Tibial nerve (tissue), 4 donors: ENCODE results near the gene RNF135. TPM values are rescaled to one million over a fixed set of nuclear protein-coding genes. Genes with fewer than 3 reads are reported as not detected.
A peak's percentile ranks its signal among the peaks of the same experiment; 100 is the strongest.
"Not testable (repeated sequence)": the region's sequence is repeated elsewhere in the genome, so short reads cannot be mapped to it uniquely, and the experiment has no call there.

Experiments
- DNase-seq, 2 donors: peaks; one replicate each; pipeline ENCODE4 v3.0.0-alpha.2; 2019; ENCODE audit warnings: low spot score in 2 of 2
- H3K27ac ChIP-seq, 4 donors: fragments of 200-600 bp; sonication (generic) in 3 of 4; one replicate each; pipeline ENCODE4 v1.5.1; 2017 to 2019; ENCODE audit warnings: mild to moderate bottlenecking in 1 of 4
- H3K27me3 ChIP-seq, 2 donors: fragments of 200-600 bp; sonication (generic) in 1 of 2; one replicate each; pipeline versions ENCODE4 v1.5.1 to v1.6.0; 2017 to 2019
- H3K36me3 ChIP-seq, 3 donors: fragments of 200-600 bp; sonication (generic); one replicate each; pipeline ENCODE4 v1.5.1; 2018 to 2019
- H3K4me1 ChIP-seq, 4 donors: fragments of 200-600 bp; sonication (generic) in 3 of 4; one replicate each; pipeline ENCODE4 v1.5.1; 2017 to 2019
- H3K4me3 ChIP-seq, 4 donors: fragments of 200-600 bp; sonication (generic) in 3 of 4; one replicate each; pipeline ENCODE4 v1.5.1; 2017 to 2019; ENCODE audit warnings: mild to moderate bottlenecking in 1 of 4, moderate library complexity in 1 of 4
- H3K9me3 ChIP-seq, 4 donors: fragments of 200-600 bp; sonication (generic) in 3 of 4; one replicate each; pipeline ENCODE4 v1.5.1; 2017 to 2019
- EP300 ChIP-seq, 2 donors: sonication (generic); formaldehyde crosslinking; IDR thresholded peaks; one replicate each; pipeline ENCODE4 v1.6.1; 2017; ENCODE audit warnings: antibody characterized with exemption in 2 of 2, mild to moderate bottlenecking in 1 of 2
- POLR2A ChIP-seq, 2 donors: fragments of 450-650 bp; IDR thresholded peaks; one replicate each; pipeline ENCODE4 v1.6.1; 2017; ENCODE audit warnings: antibody characterized with exemption in 2 of 2, mild to moderate bottlenecking in 2 of 2, moderate library complexity in 2 of 2
- WGBS, 2 donors: methylation state at CpG; one replicate each; pipeline ENCODE4 v1.1.5; 2018; 5-methylcytosine and 5-hydroxymethylcytosine counted together
- total RNA-seq, 4 donors: library from RNA; depleted of rRNA; stranded (reverse); fragments of >200 nt; gene quantifications; one replicate each; pipeline ENCODE4 v1.1.0, GENCODE V29; 2016
- TF ChIP-seq, protein P1 (sequence below), 5 experiments: fragments of 200-600 bp in 3 of 5; fragments of 450-650 bp in 2 of 5; sonication (generic) in 3 of 5; IDR thresholded peaks; one replicate each; pipeline ENCODE4 v1.5.1; 2016 to 2019; ENCODE audit warnings: antibody characterized with exemption in 5 of 5, mild to moderate bottlenecking in 3 of 5, moderate library complexity in 2 of 5

The RNF135 gene
- total RNA-seq, 4 donors from 2014 or later = 33.3 to 78.3 (median 45.3) TPM

DNA sequence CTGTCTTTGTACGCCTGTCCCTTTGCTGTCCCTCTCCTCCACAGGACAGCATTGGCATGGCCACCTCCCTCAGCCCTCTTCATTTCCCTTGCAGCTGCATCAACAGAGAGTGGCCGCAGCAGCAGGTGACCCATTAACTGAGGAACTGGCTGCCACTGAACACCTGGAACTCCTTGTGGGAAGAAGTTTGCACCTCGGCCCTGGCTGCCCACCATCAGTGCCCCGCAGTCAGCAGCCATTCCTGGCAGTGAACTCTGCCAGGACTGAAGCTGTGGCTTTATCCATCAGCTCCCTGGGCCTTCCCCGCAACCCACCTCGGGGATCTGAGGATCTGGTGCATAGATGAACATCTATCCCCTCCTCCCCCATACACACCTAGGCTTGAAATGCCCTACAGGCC is 13.1 kb upstream of the RNF135 start:
- H3K4me1 ChIP-seq = peaks cover 0 to 20% (median 6%) of the 10 kb centered on the region in 4 donors
- no peaks in the 10 kb centered on the region for H3K27me3 ChIP-seq
- no peaks in the 10 kb centered on the region for H3K9me3 ChIP-seq
- no peak for DNase-seq
- TF ChIP-seq, protein P1, sequence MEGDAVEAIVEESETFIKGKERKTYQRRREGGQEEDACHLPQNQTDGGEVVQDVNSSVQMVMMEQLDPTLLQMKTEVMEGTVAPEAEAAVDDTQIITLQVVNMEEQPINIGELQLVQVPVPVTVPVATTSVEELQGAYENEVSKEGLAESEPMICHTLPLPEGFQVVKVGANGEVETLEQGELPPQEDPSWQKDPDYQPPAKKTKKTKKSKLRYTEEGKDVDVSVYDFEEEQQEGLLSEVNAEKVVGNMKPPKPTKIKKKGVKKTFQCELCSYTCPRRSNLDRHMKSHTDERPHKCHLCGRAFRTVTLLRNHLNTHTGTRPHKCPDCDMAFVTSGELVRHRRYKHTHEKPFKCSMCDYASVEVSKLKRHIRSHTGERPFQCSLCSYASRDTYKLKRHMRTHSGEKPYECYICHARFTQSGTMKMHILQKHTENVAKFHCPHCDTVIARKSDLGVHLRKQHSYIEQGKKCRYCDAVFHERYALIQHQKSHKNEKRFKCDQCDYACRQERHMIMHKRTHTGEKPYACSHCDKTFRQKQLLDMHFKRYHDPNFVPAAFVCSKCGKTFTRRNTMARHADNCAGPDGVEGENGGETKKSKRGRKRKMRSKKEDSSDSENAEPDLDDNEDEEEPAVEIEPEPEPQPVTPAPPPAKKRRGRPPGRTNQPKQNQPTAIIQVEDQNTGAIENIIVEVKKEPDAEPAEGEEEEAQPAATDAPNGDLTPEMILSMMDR (IDR thresholded peaks at IDR 0.05) = no peak
- TF ChIP-seq EP300 (IDR thresholded peaks at IDR 0.05) (no peak), POLR2A (IDR thresholded peaks at IDR 0.05) (no peak)
- H3K4me3 ChIP-seq = no peak overlapping the region
- whole genome bisulfite sequencing, 2 donors = 91 to 94% methylated on average over 6 of the region's 6 CpGs
- no peaks in the 10 kb centered on the region for H3K36me3 ChIP-seq
- peak overlapping the region in 2 of 4 donors; percentile 10 to 30 for H3K27ac ChIP-seq

DNA sequence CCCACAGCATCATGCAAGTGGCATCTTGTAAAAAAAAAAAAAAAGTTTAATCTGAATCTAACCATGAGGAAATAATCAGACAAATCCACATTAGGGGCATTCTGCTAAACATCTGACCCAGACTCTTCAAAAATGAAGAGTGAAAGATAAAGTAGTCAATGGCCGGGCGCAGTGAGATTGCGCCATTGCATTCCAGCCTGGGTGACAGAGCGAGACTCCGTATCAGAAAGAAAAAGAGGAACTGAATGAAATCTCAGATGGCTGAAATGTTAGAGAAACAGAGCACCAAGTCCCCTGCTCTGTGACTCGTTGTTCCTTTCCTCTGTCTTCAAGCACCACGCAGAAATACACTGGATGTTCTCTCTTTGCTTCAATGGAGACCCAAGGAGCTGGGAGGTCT is 12.7 kb upstream of the RNF135 start:
- Histone ChIP-seq H3K27me3 (no peaks in the 10 kb centered on the region), H3K27ac (peak overlapping the region in 2 of 4 donors; percentile 24 to 60), H3K4me3 (no peak overlapping the region), H3K36me3 (no peaks in the 10 kb centered on the region), H3K9me3 (no peaks in the 10 kb centered on the region), H3K4me1 (peaks cover 0 to 20% (median 6%) of the 10 kb centered on the region in 4 donors)
- DNase-seq = no peak
- WGBS, 2 donors = 73% methylated on average over 7 of the region's 7 CpGs
- TF ChIP-seq, protein P1 (IDR thresholded peaks at IDR 0.05) = no peak
- no peak for TF ChIP-seq POLR2A (IDR thresholded peaks at IDR 0.05)
- TF ChIP-seq EP300 (IDR thresholded peaks at IDR 0.05) = peak in 1 of 2 donors; percentile 28

DNA sequence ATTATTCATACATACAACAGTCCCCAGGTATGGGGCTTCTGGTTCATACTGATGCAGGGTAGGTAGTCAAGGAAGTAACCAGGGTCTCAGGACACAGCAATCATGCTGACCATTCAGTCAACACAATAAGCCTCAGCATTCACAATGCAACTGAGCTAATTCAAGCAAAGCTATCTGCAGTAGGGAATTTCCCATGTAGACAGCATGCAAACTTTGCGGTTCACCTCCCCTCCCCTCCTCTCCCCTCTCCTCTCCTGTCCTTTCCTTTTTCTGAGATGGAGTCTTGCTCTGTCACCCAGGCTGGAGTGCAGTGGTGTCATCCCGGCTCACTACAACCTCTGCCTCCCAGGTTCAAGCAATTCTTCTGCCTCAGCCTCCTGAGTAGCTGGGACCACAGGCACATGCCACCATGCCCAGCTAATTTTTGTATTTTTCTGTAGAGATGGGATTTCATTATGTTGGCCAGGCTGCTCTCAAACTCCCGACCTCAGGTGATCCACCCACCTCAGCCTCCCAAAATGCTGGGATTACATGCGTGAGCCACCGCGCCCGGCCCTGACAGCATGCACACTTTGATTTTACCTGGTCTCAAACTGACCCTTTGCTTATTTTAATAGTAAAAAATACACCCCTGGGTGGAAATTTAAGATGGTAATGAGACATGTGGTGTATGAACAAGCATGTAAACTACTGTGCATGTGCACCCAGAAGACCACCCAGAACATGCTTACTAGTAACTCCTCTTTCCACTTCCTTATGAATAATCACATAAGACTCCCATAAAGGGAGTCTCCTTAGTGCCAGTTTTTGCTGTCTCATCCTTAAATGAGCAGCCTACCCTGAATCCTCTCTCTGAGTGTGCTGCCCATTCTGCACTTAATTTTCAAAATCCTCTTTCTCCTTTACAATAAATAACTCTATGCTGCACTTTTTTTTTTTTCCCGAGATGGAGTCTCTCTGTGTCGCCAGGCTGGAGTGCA is 9.3 kb upstream of the RNF135 start:
- H3K27me3 ChIP-seq = no peaks in the 10 kb centered on the region
- WGBS, 2 donors = 79 to 81% methylated on average over 9 of the region's 9 CpGs
- peaks cover 0 to 15% (median 3%) of the 10 kb centered on the region in 4 donors for H3K4me1 ChIP-seq
- H3K4me3 ChIP-seq = no peak overlapping the region
- peak overlapping the region in 1 of 4 donors; percentile 17 for H3K27ac ChIP-seq
- no peaks in the 10 kb centered on the region for H3K36me3 ChIP-seq
- H3K9me3 ChIP-seq = no peaks in the 10 kb centered on the region
- no peak for DNase-seq
- TF ChIP-seq EP300 (IDR thresholded peaks at IDR 0.05) (no peak), POLR2A (IDR thresholded peaks at IDR 0.05) (no peak)
- TF ChIP-seq, protein P1 (IDR thresholded peaks at IDR 0.05) = no peak

DNA sequence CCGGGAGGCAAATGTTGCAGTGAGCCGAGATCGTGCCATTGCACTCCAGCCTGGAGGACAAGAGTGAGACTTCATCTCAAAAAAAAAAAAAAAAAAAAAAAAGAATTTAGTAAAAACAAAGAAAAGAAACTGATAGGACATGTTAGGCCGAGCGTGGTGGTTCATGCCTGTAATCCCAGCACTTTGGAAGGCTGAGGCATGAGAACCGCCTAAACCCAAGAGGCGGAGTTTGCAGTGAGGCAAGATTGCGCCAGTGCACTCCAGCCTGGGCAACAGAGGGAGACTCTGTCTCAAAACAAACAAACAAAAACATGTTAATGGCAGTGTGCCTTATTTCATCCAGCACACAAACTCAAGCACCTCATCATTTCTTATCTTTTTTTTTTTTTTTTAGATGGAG is 6.5 kb upstream of the RNF135 start:
- not testable (repeated sequence) for DNase-seq, H3K27me3 ChIP-seq, H3K4me1 ChIP-seq, H3K36me3 ChIP-seq, H3K4me3 ChIP-seq, H3K27ac ChIP-seq, H3K9me3 ChIP-seq
- 96% methylated on average over 8 of the region's 8 CpGs for WGBS, 2 donors

DNA sequence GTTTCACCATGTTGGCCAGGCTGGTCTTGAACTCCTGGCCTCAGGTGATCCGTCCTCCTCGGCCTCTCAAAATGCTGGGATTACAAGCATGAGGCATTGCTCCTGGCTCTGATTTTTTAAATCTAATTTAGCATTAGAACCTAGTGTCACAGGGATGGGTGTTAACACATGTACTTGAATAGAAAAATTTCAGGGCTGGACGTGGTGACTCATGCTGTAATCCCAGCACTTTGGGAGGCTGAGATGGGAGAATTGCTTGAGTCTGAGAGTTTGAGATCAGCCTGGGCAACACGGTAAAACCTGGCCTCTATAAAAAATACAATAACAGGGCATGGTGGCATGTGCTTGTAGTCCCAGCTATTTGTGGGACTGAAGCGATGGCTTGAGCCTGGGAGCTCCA is 6.0 kb upstream of the RNF135 start:
- Histone ChIP-seq H3K36me3 (no peaks in the 10 kb centered on the region), H3K4me1 (peaks cover 0 to 7% (median 3%) of the 10 kb centered on the region in 4 donors), H3K4me3 (no peak overlapping the region), H3K27ac (no peak overlapping the region), H3K27me3 (no peaks in the 10 kb centered on the region), H3K9me3 (no peaks in the 10 kb centered on the region)
- TF ChIP-seq, protein P1 (IDR thresholded peaks at IDR 0.05) = no peak
- TF ChIP-seq EP300 (IDR thresholded peaks at IDR 0.05) = no peak
- no peak for DNase-seq
- 79 to 82% methylated on average over 5 of the region's 5 CpGs for WGBS, 2 donors
